HepG2 (cell line): ENCODE measurements around the gene NCKAP5L. TPM values are rescaled to one million over a fixed set of nuclear protein-coding genes. Genes with fewer than 3 reads are reported as not detected.

Source experiments
- ARID5B ChIP-seq: IDR thresholded peaks from 2 replicates; pipeline ENCODE4 v1.4.0; 2020; ENCODE audit warnings: mild to moderate bottlenecking, missing genetic modification reagents
- ATF7 ChIP-seq, 2 experiments: fragments of 450-650 bp in 1 of 2; sonication (generic) in 1 of 2; formaldehyde crosslinking in 1 of 2; IDR thresholded peaks; 2 replicates each; pipeline versions ENCODE4 v1.4.0 to v1.6.1; 2016 to 2020; ENCODE audit warnings: antibody characterized with exemption in 1 of 2, mild to moderate bottlenecking in 1 of 2, missing genetic modification reagents in 1 of 2
- FOXM1 ChIP-seq: sonication (generic); formaldehyde crosslinking; IDR thresholded peaks from 2 replicates; pipeline ENCODE4 v1.5.0; 2020; ENCODE audit warnings: missing genetic modification reagents
- HINFP ChIP-seq: sonication (generic); formaldehyde crosslinking; IDR thresholded peaks from 2 replicates; pipeline ENCODE4 v1.4.0; 2020; ENCODE audit warnings: low read depth, mild to moderate bottlenecking, missing genetic modification reagents
- HMGA1 ChIP-seq: sonication (generic); formaldehyde crosslinking; conservative IDR thresholded peaks from 2 replicates; pipeline ENCODE4 v1.4.0; 2020; ENCODE audit warnings: missing genetic modification reagents
- HNF4G ChIP-seq, 2 experiments: sonication (generic) in 1 of 2; formaldehyde crosslinking in 1 of 2; IDR thresholded peaks; 2 replicates each; pipeline versions ENCODE4 v1.4.0 to v1.6.1; 2011 to 2020; ENCODE audit warnings: borderline replicate concordance in 2 of 2, low read depth in 2 of 2, mild to moderate bottlenecking in 2 of 2, low read length in 1 of 2, missing genetic modification reagents in 1 of 2, moderate library complexity in 1 of 2
- MIER2 ChIP-seq: IDR thresholded peaks from 2 replicates; pipeline ENCODE4 v1.6.1; 2016; ENCODE audit warnings: missing biosample characterization, missing genetic modification reagents
- MZF1 ChIP-seq: sonication (generic); formaldehyde crosslinking; IDR thresholded peaks from 2 replicates; pipeline ENCODE4 v1.8.1; 2023; ENCODE audit warnings: mild to moderate bottlenecking, missing genetic modification reagents, borderline replicate concordance
- NFYB ChIP-seq: sonication (generic); formaldehyde crosslinking; IDR thresholded peaks from 2 replicates; pipeline ENCODE4 v1.4.0; 2020; ENCODE audit warnings: missing genetic modification reagents
- NRL ChIP-seq: sonication (generic); formaldehyde crosslinking; IDR thresholded peaks from 2 replicates; pipeline ENCODE4 v1.5.0; 2020; ENCODE audit warnings: missing genetic modification reagents, mild to moderate bottlenecking, moderate library complexity, borderline replicate concordance
- SIN3B ChIP-seq: fragments of 150-350 bp; IDR thresholded peaks from 2 replicates; pipeline ENCODE4 v1.6.1; 2014; ENCODE audit warnings: low read length
- ZBED4 ChIP-seq: sonication (generic); formaldehyde crosslinking; IDR thresholded peaks from 2 replicates; pipeline ENCODE4 v1.4.0; 2020; ENCODE audit warnings: missing genetic modification reagents, borderline replicate concordance
- ZNF256 ChIP-seq: sonication (generic); formaldehyde crosslinking; conservative IDR thresholded peaks from 2 replicates; pipeline ENCODE4 v1.4.0; 2020; ENCODE audit warnings: missing genetic modification reagents
- ZNF33B ChIP-seq: sonication (generic); formaldehyde crosslinking; IDR thresholded peaks from 2 replicates; pipeline ENCODE4 v1.5.1; 2020; ENCODE audit warnings: mild to moderate bottlenecking, missing genetic modification reagents
- ZNF362 ChIP-seq: sonication (generic); formaldehyde crosslinking; IDR thresholded peaks from 2 replicates; pipeline ENCODE4 v1.4.0; 2020; ENCODE audit warnings: missing genetic modification reagents, mild to moderate bottlenecking, borderline replicate concordance
- polyA plus RNA-seq, 8 experiments: library from polyadenylated mRNA; depleted of rRNA in 3 of 8; stranded (reverse) in 7 of 8; unstranded in 1 of 8; fragments of >200 nt; fragmentation: Illumina TruSeq in 4 of 8; extraction: Trizol in 4 of 8; gene quantifications; 2 replicates each; pipeline versions ENCODE4 v1.2.1 to v1.2.3, GENCODE V29; 2011 to 2016; ENCODE audit warnings: low read depth in 4 of 8, missing spikeins in 1 of 8, mixed read lengths in 1 of 8; ENCODE audit not compliant: insufficient read depth in 1 of 8
- total RNA-seq, 5 experiments: library from RNA; depleted of rRNA; stranded (reverse); fragments of >200 nt; fragmentation: Illumina TruSeq; extraction: Trizol; gene quantifications; 2 replicates each; pipeline ENCODE4 v1.2.3, GENCODE V29; 2016; ENCODE audit warnings: low read depth in 1 of 5

Gene NCKAP5L
- total and polyA plus RNA-seq, 2 of the 13 experiments (the other 11 are each of a cell fraction or from before 2014, with no cell fraction given) = 4.1 to 9.0 TPM

GRCh38 chr12:49842519-49843352, 14.5 kb upstream of the NCKAP5L start, which contains the start of gene BCDIN3D (continued):
- TF ChIP-seq ARID5B = peak; percentile 51; the same call in 1 of the 2 replicates
- no peak for TF ChIP-seq ZNF256 (CRISPR knock-in tag)
- TF ChIP-seq MIER2 (CRISPR knock-in tag) = no peak
- no peak for TF ChIP-seq NRL (CRISPR knock-in tag)
- no peak; the same call in 1 of the 2 replicates for TF ChIP-seq HINFP
- TF ChIP-seq HMGA1 (CRISPR knock-in tag) = no peak
- 0 out of 2 replicates have a peak, but pooled peaks have one; percentile 39 for TF ChIP-seq FOXM1 (CRISPR knock-in tag)
- 0 out of 2 replicates have a peak, but pooled peaks have one; percentile 22 for TF ChIP-seq NFYB (CRISPR knock-in tag)
- peak; percentile 66; the same call in 1 of the 2 replicates for TF ChIP-seq SIN3B
- no peak for TF ChIP-seq MZF1
- TF ChIP-seq ZNF33B (CRISPR knock-in tag) = peak; percentile 34; the same call in 1 of the 2 replicates
- TF ChIP-seq HNF4G (IDR thresholded peaks at IDR 0.05; ENCODE audit: borderline replicate concordance, low read depth, low read length) = no peak
- no peak for TF ChIP-seq HNF4G (CRISPR knock-in tag; IDR thresholded peaks at IDR 0.05; ENCODE audit: borderline replicate concordance, low read depth)
- no peak for TF ChIP-seq ATF7 (IDR thresholded peaks at IDR 0.05)
- TF ChIP-seq ATF7 (CRISPR knock-in tag; IDR thresholded peaks at IDR 0.05) = no peak
- 0 out of 2 replicates have a peak, but pooled peaks have one; percentile 26 for TF ChIP-seq ZNF362 (CRISPR knock-in tag)
- TF ChIP-seq ZBED4 (CRISPR knock-in tag) = peak; percentile 98
